Measurements from ENCODE around the gene DPYD.

The DPYD gene

GRCh38 chr1:97781762-97782337 lies 139.0 kb downstream of the DPYD start:
- DNase-seq: no peak

GRCh38 chr1:97780884-97781283 lies 139.9 kb downstream of the DPYD start:
- no peak for DNase-seq

GRCh38 chr1:97778718-97779117 lies 142.1 kb downstream of the DPYD start:
- DNase-seq: no peak

- no peak for DNase-seq
Observed at GRCh38 chr1:97770376-97770775, 150.5 kb downstream of the DPYD start.

- no peak for DNase-seq
Observed at GRCh38 chr1:97767381-97767780, 153.5 kb downstream of the DPYD start.

- no peak for DNase-seq
Observed at GRCh38 chr1:97764991-97765390, 155.8 kb downstream of the DPYD start.

GRCh38 chr1:97761637-97762036 lies 159.2 kb downstream of the DPYD start:
- no peak for DNase-seq

GRCh38 chr1:97759078-97759477 lies 161.8 kb downstream of the DPYD start:
- DNase-seq: no peak

- no peak for DNase-seq
Observed at GRCh38 chr1:97758541-97759057, 162.2 kb downstream of the DPYD start.

- DNase-seq: no peak
Observed at GRCh38 chr1:97745912-97746311, 174.9 kb downstream of the DPYD start.

- no peak for DNase-seq
Observed at GRCh38 chr1:97744977-97745376, 175.9 kb downstream of the DPYD start.

- no peak for DNase-seq
Observed at GRCh38 chr1:97743129-97743528, 177.7 kb downstream of the DPYD start.

- DNase-seq: no peak
Observed at GRCh38 chr1:97740891-97741290, 179.9 kb downstream of the DPYD start.

- DNase-seq: no peak
Observed at GRCh38 chr1:97739596-97740103, 181.2 kb downstream of the DPYD start.

- no peak for DNase-seq
Observed at GRCh38 chr1:97738270-97738669, 182.6 kb downstream of the DPYD start.

GRCh38 chr1:97730271-97730670 lies 190.6 kb downstream of the DPYD start:
- DNase-seq: no peak

- no peak for DNase-seq
Observed at GRCh38 chr1:97728436-97728835, 192.4 kb downstream of the DPYD start.

GRCh38 chr1:97727029-97727428 lies 193.8 kb downstream of the DPYD start:
- DNase-seq: no peak

- no peak for DNase-seq
Observed at GRCh38 chr1:97726386-97726785, 194.4 kb downstream of the DPYD start.

- no peak for DNase-seq
Observed at GRCh38 chr1:97721221-97721620, 199.6 kb downstream of the DPYD start.

- no peak for DNase-seq
Observed at GRCh38 chr1:97712980-97713379, 207.9 kb downstream of the DPYD start.

- DNase-seq: no peak
Observed at GRCh38 chr1:97711858-97712257, 209.0 kb downstream of the DPYD start.

GRCh38 chr1:97693601-97694000 lies 227.2 kb downstream of the DPYD start:
- DNase-seq: no peak

- DNase-seq: no peak
Observed at GRCh38 chr1:97691325-97691724, 229.5 kb downstream of the DPYD start.

GRCh38 chr1:97685360-97685759 lies 235.5 kb downstream of the DPYD start:
- no peak for DNase-seq
